ENCODE measurements around the gene RPA1. TPM values are rescaled to one million over a fixed set of nuclear protein-coding genes. Genes with fewer than 3 reads are reported as not detected.

Gene RPA1
- total and polyA plus RNA-seq, 2 of the 8 experiments (the other 6 are each of a cell fraction or from before 2014, with no cell fraction given): 79.1 to 194 TPM

GRCh38 chr17:1786708-1787107 lies 43.1 kb upstream of the RPA1 start:
- FAIRE-seq (no peak), DNase-seq (ENCODE audit: low read depth in 1 of 2, low spot score in 2 of 2) (no peak)
- no peak overlapping the region for H3K27ac ChIP-seq (ENCODE audit: low read depth, low read length)
- no peak overlapping the region for H4K5ac ChIP-seq (ENCODE audit: insufficient read length, low read depth, low read length)
- no peak overlapping the region for H3K18ac ChIP-seq (ENCODE audit: extremely low read depth, low read length)
- ChIA-PET POLR2A (ENCODE audit: partially characterized antibody) (interaction anchor here (1.2 kb wide), 2 partner anchors 15 to 65 kb away, joined by 3 read pairs; no protein-coding TSS in a partner anchor), CTCF (ENCODE audit: partially characterized antibody) (interaction anchor here (0.9 to 1.3 kb wide), 2 partner anchors 63 to 65 kb away, joined by 3 to 6 read pairs; partner anchors contain the start of gene WDR81)
- WGBS, 2 experiments (ENCODE audit: extremely low coverage in 1 of 2, insufficient coverage in 1 of 2, insufficient read length in 1 of 2, insufficient replicate concordance in 2 of 2, low coverage in 1 of 2, low lambda C conversion rate in 2 of 2, missing lambda C conversion rate in 1 of 2): 93% methylated on average over 7 of the region's 7 CpGs; no CpG with 5 or more reads in 1 of the 2 experiments
- no peak overlapping the region for H2BK5ac ChIP-seq (ENCODE audit: low read depth, low read length)
- H3K79me2 ChIP-seq (ENCODE audit: control insufficient read depth in 1 of 2, insufficient read depth in 2 of 2, low read length in 2 of 2): no peaks in the 10 kb centered on the region
- no peak overlapping the region for H2AK5ac ChIP-seq (ENCODE audit: low read depth, low read length)
- no peak overlapping the region for H2BK15ac ChIP-seq (ENCODE audit: low read length)
- H2BK120ac ChIP-seq (replicated peaks; ENCODE audit: low read depth, low read length): no peak overlapping the region
- no peak for TF ChIP-seq PHF8 (conservative IDR thresholded peaks at IDR 0.05; ENCODE audit: low read depth, low read length)
- H4K8ac ChIP-seq (ENCODE audit: extremely low read depth, insufficient read depth, low read length): no peak overlapping the region
- H3K14ac ChIP-seq (ENCODE audit: insufficient read length): no peak overlapping the region
- no peak overlapping the region for H3K9ac ChIP-seq (replicated peaks in 1 of 4; ENCODE audit: extremely low read depth in 1 of 4, low read depth in 3 of 4, low read length in 3 of 4)
- no peak overlapping the region for H3K56ac ChIP-seq (replicated peaks; ENCODE audit: insufficient read length, low read depth, low read length)
- no peaks in the 10 kb centered on the region for H3K27me3 ChIP-seq (replicated peaks in 1 of 4; ENCODE audit: control insufficient read depth in 3 of 4, extremely low read depth in 1 of 4, insufficient read depth in 3 of 4, low read length in 3 of 4)
- no peaks in the 10 kb centered on the region for H3K23me2 ChIP-seq (ENCODE audit: low read depth, low read length)
- no peak overlapping the region for H4K91ac ChIP-seq (replicated peaks; ENCODE audit: insufficient read length, low read length)
- H3K79me1 ChIP-seq (ENCODE audit: low read depth, low read length): no peaks in the 10 kb centered on the region
- H4K20me1 ChIP-seq (replicated peaks in 1 of 2; ENCODE audit: control insufficient read depth in 1 of 2, insufficient read depth in 2 of 2, low read length in 2 of 2): peaks cover 2 to 3% of the 10 kb centered on the region in 2 experiments
- H3K4me1 ChIP-seq (replicated peaks in 1 of 4; ENCODE audit: control insufficient read depth in 3 of 4, insufficient read depth in 4 of 4, low read length in 3 of 4): no peaks in the 10 kb centered on the region
- H3K4me3 ChIP-seq (ENCODE audit: extremely low read depth in 1 of 4, insufficient read depth in 2 of 4, low read depth in 3 of 4, low read length in 4 of 4): no peak overlapping the region
- no peak overlapping the region for H3K23ac ChIP-seq (ENCODE audit: insufficient read length)
- H3K4ac ChIP-seq (replicated peaks; ENCODE audit: insufficient read length, low read depth, low read length): no peak overlapping the region
- H3K36me3 ChIP-seq (ENCODE audit: control insufficient read depth in 2 of 4, insufficient read depth in 4 of 4, low read length in 3 of 4): peaks cover 10 to 38% (median 19%) of the 10 kb centered on the region in 4 experiments; a peak in 7 of 8 replicates
- H3K4me2 ChIP-seq (ENCODE audit: insufficient read depth in 1 of 2, low read depth in 2 of 2, low read length in 2 of 2): no peak overlapping the region
- no peak overlapping the region for H2BK20ac ChIP-seq (ENCODE audit: low read length)
- H2BK12ac ChIP-seq (ENCODE audit: low read depth, low read length): no peak overlapping the region
- no peak overlapping the region for H2AFZ ChIP-seq (ENCODE audit: low read length)
- no peaks in the 10 kb centered on the region for H3K9me3 ChIP-seq (ENCODE audit: insufficient read depth in 2 of 2, low read depth in 1 of 2, low read length in 1 of 2)

Data from H1 (cell line).